H1 (cell line): ENCODE data around the gene CTTNBP2NL. TPM values are rescaled to one million over a fixed set of nuclear protein-coding genes. Genes with fewer than 3 reads are reported as not detected.

ENCODE experiments used
- ASH2L ChIP-seq: fragments of 200-600, 300-600 bp; sonication (generic); IDR thresholded peaks from one replicate; pipeline ENCODE4 v1.7.1; 2017; ENCODE audit warnings: low read length
- CREB1 ChIP-seq: IDR thresholded peaks from 2 replicates; pipeline ENCODE4 v1.6.1; 2012; ENCODE audit warnings: inconsistent platforms
- GTF2F1 ChIP-seq: IDR thresholded peaks from 2 replicates; pipeline ENCODE4 v1.6.1; 2012; ENCODE audit warnings: low read depth, low read length, improper control_type of control experiment, borderline replicate concordance
- HDAC2 ChIP-seq, 2 experiments: fragments of 300-600 bp in 1 of 2; sonication (generic) in 1 of 2; IDR thresholded peaks; 2 replicates each; pipeline ENCODE4 v1.6.1; 2011 to 2012; ENCODE audit warnings: low read depth in 2 of 2, low read length in 2 of 2, mild to moderate bottlenecking in 2 of 2, moderate library complexity in 2 of 2, borderline replicate concordance in 1 of 2, inconsistent platforms in 1 of 2
- KDM1A ChIP-seq: fragments of 200-600, 300-600 bp; sonication (generic); IDR thresholded peaks from 2 replicates; pipeline ENCODE4 v1.7.1; 2016; ENCODE audit warnings: mild to moderate bottlenecking, low read length, borderline replicate concordance
- POLR2A ChIP-seq, 2 experiments: IDR thresholded peaks; 1 replicate in 1 of 2; 2 replicates in 1 of 2; pipeline ENCODE4 v1.6.1; 2011; ENCODE audit warnings: low read depth in 2 of 2, low read length in 2 of 2, mild to moderate bottlenecking in 2 of 2; ENCODE audit errors: control extremely low read depth in 1 of 2
- SAP30 ChIP-seq: fragments of 300-600 bp; sonication (generic); IDR thresholded peaks from 2 replicates; pipeline ENCODE4 v1.7.1; 2012; ENCODE audit warnings: low read length, moderate library complexity, mild to moderate bottlenecking, inconsistent platforms; ENCODE audit not compliant: insufficient read depth, insufficient replicate concordance
- SIN3A ChIP-seq, 2 experiments: IDR thresholded peaks in 1 of 2; conservative IDR thresholded peaks in 1 of 2; 2 replicates each; pipeline ENCODE4 v1.6.1; 2011 to 2012; ENCODE audit warnings: low read length in 2 of 2, improper control_type of control experiment in 1 of 2, low read depth in 1 of 2, mild to moderate bottlenecking in 1 of 2
- SP1 ChIP-seq: IDR thresholded peaks from 2 replicates; pipeline ENCODE4 v1.6.1; 2011; ENCODE audit warnings: low read depth, low read length
- YY1 ChIP-seq: IDR thresholded peaks from 2 replicates; pipeline ENCODE4 v1.6.1; 2011; ENCODE audit warnings: low read depth, mild to moderate bottlenecking, low read length
- polyA plus RNA-seq, 7 experiments: library from polyadenylated mRNA; depleted of rRNA in 3 of 7; stranded (reverse) in 5 of 7; unstranded in 2 of 7; fragments of >200 nt in 5 of 7; fragments of 200-250 nt in 2 of 7; gene quantifications; 1 replicate in 5 of 7; 2 replicates in 1 of 7; 4 replicates in 1 of 7; pipeline versions ENCODE4 v1.2.1 to v1.2.3, GENCODE V29; 2011 to 2013; ENCODE audit warnings: missing spikeins in 2 of 7, mixed read lengths in 2 of 7
- total RNA-seq: library from RNA; stranded (reverse); fragmentation: NEBNext Ultra II Directional; extraction: Animal tissue kit (Norgen Biotek cat#: 25700); gene quantifications from 2 replicates; pipeline ENCODE4 v1.2.1, GENCODE V29; 2021

Gene CTTNBP2NL
- total and polyA plus RNA-seq, 2 of the 8 experiments (the other 6 are each of a cell fraction or from before 2014, with no cell fraction given) = 6.4 to 35.1 TPM

DNA sequence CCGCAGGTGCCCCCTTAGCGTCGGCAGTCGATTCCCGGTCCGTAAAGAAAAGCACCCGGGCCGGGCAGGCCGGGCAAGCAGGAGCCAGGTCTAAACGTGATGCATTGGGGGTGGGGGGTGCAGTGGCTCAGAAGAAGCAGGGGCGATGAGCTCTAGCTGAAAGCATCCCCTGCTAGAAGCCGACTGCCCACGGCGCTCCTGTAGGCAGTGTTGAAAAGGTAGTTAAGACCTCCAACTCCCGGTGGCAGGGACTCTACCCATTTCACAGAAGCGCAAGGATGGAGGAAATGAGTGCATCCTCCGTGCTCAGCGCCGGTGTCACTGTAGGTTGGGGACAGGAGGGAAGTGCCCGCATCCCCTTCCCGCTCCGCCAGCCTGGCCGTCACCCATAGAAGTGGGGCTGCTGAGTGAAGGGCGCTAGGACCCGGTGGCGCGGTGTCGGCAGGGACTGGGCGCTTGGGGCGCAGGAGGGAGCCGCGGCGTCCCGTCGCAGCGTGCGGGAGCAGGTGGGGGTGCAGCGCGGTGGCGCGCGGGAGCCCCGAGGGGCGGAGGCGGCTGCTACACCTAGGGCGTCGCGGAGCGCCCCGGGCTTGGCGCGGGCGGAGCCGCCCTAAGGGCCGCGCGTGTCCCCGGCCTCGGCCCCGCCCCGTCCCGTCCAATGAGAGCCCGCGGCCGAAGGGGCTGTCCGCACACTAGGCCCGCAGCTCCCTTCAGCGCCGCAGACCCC lies 112.4 kb downstream of the CTTNBP2NL start, which contains the start of gene WNT2B (continued):
- TF ChIP-seq YY1 = 0 out of 2 replicates have a peak, but pooled peaks have one; percentile 25
- peak; percentile 53; the same call in 1 of the 2 replicates for TF ChIP-seq SP1
- peak; percentile 88 for TF ChIP-seq KDM1A
- TF ChIP-seq HDAC2 (IDR thresholded peaks at IDR 0.05; ENCODE audit: borderline replicate concordance in 1 of 2, low read depth in 2 of 2, low read length in 2 of 2) = peak in 1 of 2 experiments; percentile 38; a peak in 1 of 4 replicates
- TF ChIP-seq SIN3A (conservative IDR thresholded peaks at IDR 0.05 in 1 of 2, IDR thresholded peaks at IDR 0.05 in 1 of 2; ENCODE audit: low read depth in 1 of 2, low read length in 2 of 2) = peak; percentile 34 to 78; a peak in 1 of 4 replicates
- peak; percentile 62 for TF ChIP-seq SAP30
- TF ChIP-seq CREB1 = peak; percentile 71
- TF ChIP-seq POLR2A (IDR thresholded peaks at IDR 0.05; ENCODE audit: control extremely low read depth in 1 of 2, low read depth in 2 of 2, low read length in 2 of 2) = no peak
- TF ChIP-seq GTF2F1 = no peak
- peak; percentile 69 for TF ChIP-seq ASH2L
